Muscle of back (tissue), 11 donors: ENCODE measurements around the gene ATP5PB. TPM values are rescaled to one million over a fixed set of nuclear protein-coding genes. Genes with fewer than 3 reads are reported as not detected.

Experiments
- DNase-seq, 3 donors: peaks; one replicate each; pipeline versions ENCODE4 v3.0.0 to v3.0.0-alpha.2; 2013
- polyA plus RNA-seq, 10 donors: library from polyadenylated mRNA; unstranded; fragments of 120-200 nt; gene quantifications; one replicate each; pipeline ENCODE4 v1.2.1, GENCODE V29; 2013; ENCODE audit not compliant: insufficient read length in 10 of 10

ATP5PB gene
- polyA plus RNA-seq, 10 donors: 259 to 303 (median 289) TPM

DNA sequence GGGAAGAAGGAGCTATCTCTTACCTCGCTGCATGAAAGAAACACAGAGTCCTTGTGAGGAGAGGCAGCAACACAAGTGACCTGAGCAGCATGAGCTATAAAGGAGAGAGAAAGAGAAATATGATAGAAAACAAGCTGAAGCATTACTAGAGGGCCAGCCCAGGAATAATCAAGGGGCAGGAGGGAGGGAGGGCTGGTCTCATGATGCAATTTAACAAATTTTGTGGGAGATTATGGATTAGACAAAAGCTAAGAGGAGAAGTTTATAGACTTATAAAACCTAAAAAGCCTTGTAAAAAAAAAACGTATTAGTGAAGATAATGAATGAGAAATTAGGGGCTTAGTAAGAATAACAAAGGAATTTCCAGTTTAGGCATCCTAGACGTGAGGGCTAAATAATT, 5.2 kb upstream of the ATP5PB start:
- no peak for DNase-seq

GRCh38 chr1:111446546-111446945, 2.7 kb upstream of the ATP5PB start:
- no peak for DNase-seq

DNA sequence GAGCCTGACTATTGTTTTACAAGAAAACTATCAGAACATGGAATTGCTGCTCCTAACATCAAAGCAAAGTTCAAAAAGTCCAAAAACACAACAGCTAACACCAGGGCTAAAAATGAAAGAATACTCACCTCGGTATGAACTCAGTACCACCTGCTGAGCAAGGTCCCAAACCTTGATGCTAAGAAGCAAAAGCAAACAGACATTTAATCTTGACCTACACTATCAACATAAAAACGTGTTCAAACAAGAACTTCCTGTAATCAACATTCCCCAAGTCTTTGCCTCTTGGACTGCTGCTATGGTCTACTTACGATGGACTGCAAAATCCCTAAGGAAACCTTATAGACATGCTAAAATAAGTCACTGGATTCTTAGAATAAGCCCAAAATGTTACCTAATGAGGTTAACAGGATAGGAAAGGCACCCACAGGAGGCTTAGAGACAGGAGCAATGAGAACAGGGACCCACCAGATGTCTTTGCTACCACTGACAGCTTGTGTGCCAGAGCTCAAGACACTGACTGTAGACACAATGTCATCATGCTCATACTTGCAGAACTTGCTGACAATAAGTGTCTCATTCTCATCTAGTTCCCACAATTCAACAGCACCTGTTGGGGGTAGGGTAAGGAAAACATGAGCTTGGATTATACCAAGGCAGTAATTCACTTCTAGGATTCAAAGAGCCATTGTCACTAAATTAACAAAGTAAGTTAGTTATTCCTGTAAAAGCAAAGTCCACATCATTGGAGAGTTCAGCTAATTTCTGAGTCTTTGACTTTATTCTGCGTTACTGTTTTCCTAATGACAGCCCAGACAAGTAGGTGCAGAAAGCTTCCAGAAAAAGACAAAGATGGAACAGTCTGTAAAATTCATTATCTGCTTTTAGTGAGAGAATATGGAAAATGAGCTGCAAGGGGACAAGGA, 2.0 kb upstream of the ATP5PB start:
- no peak for DNase-seq

DNA sequence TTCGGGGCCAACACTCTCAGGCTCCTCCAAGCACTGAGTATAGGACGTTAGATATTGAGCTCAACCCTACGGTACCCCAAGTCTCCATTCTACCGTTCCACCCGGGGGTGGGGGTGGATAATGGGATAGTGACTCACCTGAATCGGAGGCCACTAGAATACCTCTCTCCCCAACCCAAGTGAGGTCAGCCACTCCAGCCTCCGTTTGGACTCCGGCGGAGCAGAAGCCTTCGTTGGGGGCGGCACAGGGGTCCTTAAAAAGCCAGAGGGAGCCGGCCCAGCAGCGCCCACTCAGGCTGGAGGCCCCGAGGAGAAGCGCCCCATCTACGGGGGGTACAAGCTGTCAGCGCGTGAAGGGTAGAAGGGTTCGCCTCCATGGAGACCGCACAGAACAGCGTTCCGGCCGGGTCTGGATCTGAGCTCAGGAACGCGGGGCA, 764 bp upstream of the ATP5PB start:
- no peak for DNase-seq

GRCh38 chr1:111449703-111450017, 396 bp downstream of the ATP5PB start:
- DNase-seq: no peak

- no peak for DNase-seq
Observed at GRCh38 chr1:111450185-111450584, 921 bp downstream of the ATP5PB start.

GRCh38 chr1:111452581-111452980, 3.3 kb downstream of the ATP5PB start:
- DNase-seq: no peak

DNA sequence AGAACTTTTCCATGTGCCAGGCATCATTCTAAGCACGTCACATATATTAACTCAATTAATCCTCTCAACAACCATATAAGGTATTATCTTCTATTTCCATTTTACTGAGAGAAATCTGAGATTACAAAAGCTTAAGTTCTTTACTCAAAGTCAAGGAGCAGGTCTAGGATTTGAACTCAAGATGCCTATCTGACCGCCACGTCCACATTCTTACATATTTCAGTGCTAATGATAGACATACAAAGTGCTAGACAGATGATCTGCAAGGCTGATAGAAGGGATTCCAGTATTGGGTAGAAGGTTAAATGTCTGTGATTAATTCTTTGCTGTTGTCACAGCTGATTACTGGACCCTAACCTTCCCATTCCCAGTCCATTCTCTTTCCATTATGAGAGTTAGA, 4.4 kb downstream of the ATP5PB start:
- no peak for DNase-seq

- no peak for DNase-seq
Observed at GRCh38 chr1:111454859-111455641, 5.8 kb downstream of the ATP5PB start.

- DNase-seq: no peak
Observed at GRCh38 chr1:111455642-111456031, 6.4 kb downstream of the ATP5PB start.

DNA sequence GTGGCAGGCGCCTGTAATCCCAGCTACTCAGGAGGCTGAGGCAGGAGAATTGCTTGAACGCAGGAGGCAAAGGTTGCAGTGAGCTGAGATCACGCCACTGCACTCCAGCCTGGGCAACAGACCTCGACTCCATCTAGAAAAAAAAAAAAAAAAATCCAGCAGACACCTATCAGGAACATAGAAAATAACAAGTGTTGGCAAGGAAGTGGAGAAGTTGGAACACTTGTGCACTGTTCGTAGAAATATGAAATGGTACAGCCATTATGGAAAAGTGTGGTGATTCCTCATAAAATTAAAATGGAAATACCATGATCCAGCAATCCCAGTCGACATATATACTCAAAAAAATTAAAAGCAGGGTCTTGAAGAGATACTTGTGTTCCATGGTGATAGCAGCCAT, 12.5 kb downstream of the ATP5PB start:
- no peak for DNase-seq

- no peak for DNase-seq
Observed at GRCh38 chr1:111462370-111463028, 13.2 kb downstream of the ATP5PB start.

- peak in 1 of 3 donors; percentile 32 for DNase-seq
Observed at GRCh38 chr1:111463029-111463683, 13.9 kb downstream of the ATP5PB start.

- DNase-seq: no peak
Observed at GRCh38 chr1:111465754-111466153, 16.5 kb downstream of the ATP5PB start.

GRCh38 chr1:111466480-111466879, 17.2 kb downstream of the ATP5PB start:
- DNase-seq: no peak

GRCh38 chr1:111467865-111468716, 18.8 kb downstream of the ATP5PB start:
- no peak for DNase-seq

DNA sequence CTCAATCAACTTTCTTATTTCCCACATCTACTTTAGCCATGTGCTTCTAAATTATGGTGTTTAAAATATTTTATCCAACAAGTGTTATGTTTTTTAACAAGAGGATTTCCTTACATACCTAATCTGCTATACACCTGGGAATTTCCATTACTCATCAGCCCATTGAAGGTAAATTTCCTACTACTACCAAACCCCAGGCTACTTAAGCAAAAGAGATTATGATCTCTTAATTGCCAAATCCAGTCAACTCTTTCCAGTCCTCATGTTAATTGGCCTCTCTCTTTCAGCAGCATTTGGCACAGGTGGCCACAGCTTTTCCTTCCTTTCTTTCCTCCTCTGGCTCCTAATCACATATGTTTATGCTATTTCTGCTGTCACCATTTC, 19.4 kb downstream of the ATP5PB start:
- no peak for DNase-seq

DNA sequence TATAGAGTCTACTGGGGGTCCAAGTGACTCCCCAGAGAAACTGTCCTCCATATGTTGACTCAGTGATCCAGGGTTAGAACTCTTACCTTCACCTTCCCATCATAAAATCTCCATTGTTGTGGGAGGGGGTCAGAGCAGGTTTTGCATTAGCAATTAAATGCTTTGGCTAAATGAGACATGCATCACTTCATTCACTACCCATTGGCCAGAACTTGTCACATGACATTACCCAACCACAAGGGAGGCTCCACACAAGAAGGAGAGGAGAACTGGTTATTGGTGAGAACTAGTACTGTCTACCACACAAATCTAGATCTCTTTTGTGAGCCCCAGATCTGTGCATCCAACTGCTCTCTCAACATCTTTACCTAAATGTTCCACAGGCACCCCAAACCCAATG, 20.3 kb downstream of the ATP5PB start:
- DNase-seq: no peak

GRCh38 chr1:111470596-111470995, 21.3 kb downstream of the ATP5PB start:
- no peak for DNase-seq

DNA sequence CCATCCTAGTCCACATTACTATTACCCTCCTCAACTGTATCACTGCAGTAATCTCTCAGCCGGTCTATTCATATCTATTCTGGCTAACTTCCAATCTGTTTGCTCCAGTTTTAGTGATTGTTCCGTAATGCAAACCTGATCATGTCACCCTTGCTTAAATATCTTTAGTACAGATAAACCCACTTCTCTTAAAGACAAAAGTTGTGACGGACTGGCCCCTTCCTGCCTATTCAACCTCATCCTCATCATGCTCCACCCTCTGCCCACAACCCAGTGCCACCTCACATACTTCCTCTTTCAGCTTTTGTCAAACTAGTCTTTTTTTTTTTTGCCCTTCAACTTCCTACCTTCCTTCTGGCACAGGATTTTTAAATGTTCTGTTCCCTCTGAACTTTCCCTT, 21.7 kb downstream of the ATP5PB start:
- DNase-seq: peak in 1 of 3 donors; percentile 31

DNA sequence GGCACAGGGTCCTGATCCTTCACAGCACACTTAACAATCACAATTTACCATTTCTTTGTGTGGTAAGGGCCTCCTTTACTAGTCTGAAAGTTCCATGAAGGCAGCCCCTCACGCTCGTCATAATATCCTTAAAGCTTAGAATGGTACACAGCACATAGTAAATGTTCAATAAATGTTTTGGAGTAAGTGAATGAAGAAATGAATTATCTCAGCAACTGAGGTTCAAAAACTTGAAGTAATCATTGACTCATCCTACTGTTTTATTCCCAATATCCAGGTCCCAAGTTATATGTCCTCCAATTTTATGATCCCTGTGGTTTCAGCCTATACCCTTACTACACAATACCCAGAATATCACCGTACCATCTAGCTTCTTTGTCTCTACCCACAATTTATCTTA, 22.3 kb downstream of the ATP5PB start:
- DNase-seq: no peak
